Rectal smooth muscle tissue (tissue), 1 donor: Measurements from ENCODE around the gene BAD.
"Not testable (repeated sequence)": the region's sequence is repeated elsewhere in the genome, so short reads cannot be mapped to it uniquely, and the experiment has no call there.

ENCODE experiments used
- H3K27ac ChIP-seq: one replicate; pipeline ENCODE4 v1.7.0; 2013; ENCODE audit warnings: low read depth, low read length, inconsistent platforms
- H3K27me3 ChIP-seq: one replicate; pipeline ENCODE4 v1.7.0; 2013; ENCODE audit warnings: low read length; ENCODE audit not compliant: control insufficient read depth, insufficient read depth
- H3K36me3 ChIP-seq: one replicate; pipeline ENCODE4 v1.7.0; 2013; ENCODE audit warnings: low read length; ENCODE audit not compliant: control insufficient read depth, insufficient read depth
- H3K4me1 ChIP-seq: one replicate; pipeline ENCODE4 v1.7.0; 2013; ENCODE audit warnings: low read length; ENCODE audit not compliant: control insufficient read depth, insufficient read depth
- H3K4me3 ChIP-seq: one replicate; pipeline ENCODE4 v1.7.0; 2013; ENCODE audit warnings: low read length
- H3K9ac ChIP-seq: one replicate; pipeline ENCODE4 v1.7.0; 2013; ENCODE audit warnings: low read length

BAD gene

GRCh38 chr11:64320556-64320955, 36.1 kb upstream of the BAD start:
- no peak overlapping the region for H3K9ac ChIP-seq
- no peak overlapping the region for H3K27ac ChIP-seq
- peaks cover 4% of the 10 kb centered on the region for H3K4me1 ChIP-seq
- H3K4me3 ChIP-seq: no peak overlapping the region
- H3K27me3 ChIP-seq: no peaks in the 10 kb centered on the region
- H3K36me3 ChIP-seq: peaks cover 9% of the 10 kb centered on the region

GRCh38 chr11:64318766-64319761, 34.6 kb upstream of the BAD start:
- peak overlapping the region; percentile 42 for H3K9ac ChIP-seq
- H3K27ac ChIP-seq: peak overlapping the region; percentile 97
- H3K27me3 ChIP-seq: no peaks in the 10 kb centered on the region
- peak overlapping the region; percentile 78 for H3K4me3 ChIP-seq
- H3K4me1 ChIP-seq: peaks cover 4% of the 10 kb centered on the region
- H3K36me3 ChIP-seq: peaks cover 15% of the 10 kb centered on the region

DNA sequence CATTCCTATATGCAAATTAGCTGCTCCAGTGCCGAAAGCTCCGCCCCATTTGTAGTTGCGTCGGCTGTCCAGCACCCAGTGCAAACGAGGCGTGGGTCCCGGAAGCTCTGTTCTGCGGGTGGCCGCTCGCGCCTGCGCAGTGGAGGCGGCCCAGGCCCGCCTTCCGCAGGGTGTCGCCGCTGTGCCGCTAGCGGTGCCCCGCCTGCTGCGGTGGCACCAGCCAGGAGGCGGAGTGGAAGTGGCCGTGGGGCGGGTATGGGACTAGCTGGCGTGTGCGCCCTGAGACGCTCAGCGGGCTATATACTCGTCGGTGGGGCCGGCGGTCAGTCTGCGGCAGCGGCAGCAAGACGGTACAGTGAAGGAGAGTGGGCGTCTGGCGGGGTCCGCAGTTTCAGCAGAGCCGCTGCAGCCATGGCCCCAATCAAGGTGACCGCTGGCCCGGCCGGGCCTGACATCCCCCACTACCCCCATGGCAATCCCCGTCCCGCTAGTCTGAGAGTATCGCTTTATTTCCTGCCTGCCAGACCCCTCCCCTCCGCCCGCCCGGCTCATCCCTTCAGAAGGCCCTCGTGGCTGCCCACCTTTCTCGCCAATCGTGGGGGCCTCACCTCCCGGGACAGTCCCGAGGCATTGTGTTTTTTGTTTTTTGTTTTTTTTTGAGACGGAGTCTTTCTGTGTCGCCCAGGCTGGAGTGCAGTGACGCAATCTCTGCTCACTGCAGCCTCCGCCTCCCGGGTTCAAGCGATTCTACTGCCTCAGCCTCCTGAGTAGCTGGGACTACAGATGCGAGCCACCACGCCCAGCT, 33.7 kb upstream of the BAD start, which contains the start of gene PRDX5:
PRDX5 (plus strand) TSS at position 161 of the 805 bp plus-strand sequence; CDS start at position 256, 95 bp downstream.
- Histone ChIP-seq H3K4me3 (peak within 1 kb of the TSS; percentile 78), H3K27ac (peak within 1 kb of the TSS; percentile 97), H3K27me3 (no peaks in the 10 kb centered on the region), H3K36me3 (peaks cover 15% of the 10 kb centered on the region), H3K4me1 (peaks cover 4% of the 10 kb centered on the region), H3K9ac (peak within 1 kb of the TSS; percentile 72)

DNA sequence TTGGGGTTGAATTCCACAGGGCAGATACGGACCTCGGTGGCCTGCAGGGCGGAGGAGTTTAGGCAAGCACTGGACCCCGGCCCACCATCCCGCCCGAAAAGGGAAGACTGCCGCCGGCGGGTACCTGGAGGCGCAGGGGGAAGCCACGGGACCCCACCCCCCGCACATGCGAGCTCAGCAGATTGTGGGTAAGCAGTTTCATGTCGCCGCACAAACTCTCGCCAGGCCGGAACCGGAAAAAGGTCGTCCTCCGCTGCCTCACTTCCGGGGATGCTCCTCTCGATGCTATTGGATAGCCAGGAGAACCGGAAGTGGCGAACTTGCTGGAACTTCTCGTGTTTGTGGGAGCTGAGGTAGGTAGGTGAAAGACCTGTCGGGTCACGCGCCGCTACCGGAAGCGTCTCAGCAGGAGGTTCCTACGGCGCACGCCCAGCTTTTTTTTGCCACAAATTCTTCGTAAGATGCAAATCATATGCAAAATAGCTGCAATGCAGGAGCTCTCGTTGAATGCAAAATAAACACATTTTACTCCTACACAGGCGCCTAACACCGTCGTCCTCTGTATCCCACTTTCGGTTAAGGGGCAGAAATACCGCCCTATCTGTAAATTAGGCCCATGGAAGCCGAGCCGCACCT, 33.0 kb upstream of the BAD start, which contains the start of gene TRMT112:
TRMT112 (minus strand) TSS at position 235 of the 636 bp plus-strand sequence; CDS start at position 202, 33 bp downstream.
- Histone ChIP-seq H3K27ac (peak within 1 kb of the TSS; percentile 97), H3K4me3 (peak within 1 kb of the TSS; percentile 78), H3K9ac (peak within 1 kb of the TSS; percentile 72), H3K27me3 (no peaks in the 10 kb centered on the region), H3K36me3 (peaks cover 13% of the 10 kb centered on the region), H3K4me1 (peaks cover 4% of the 10 kb centered on the region)

DNA sequence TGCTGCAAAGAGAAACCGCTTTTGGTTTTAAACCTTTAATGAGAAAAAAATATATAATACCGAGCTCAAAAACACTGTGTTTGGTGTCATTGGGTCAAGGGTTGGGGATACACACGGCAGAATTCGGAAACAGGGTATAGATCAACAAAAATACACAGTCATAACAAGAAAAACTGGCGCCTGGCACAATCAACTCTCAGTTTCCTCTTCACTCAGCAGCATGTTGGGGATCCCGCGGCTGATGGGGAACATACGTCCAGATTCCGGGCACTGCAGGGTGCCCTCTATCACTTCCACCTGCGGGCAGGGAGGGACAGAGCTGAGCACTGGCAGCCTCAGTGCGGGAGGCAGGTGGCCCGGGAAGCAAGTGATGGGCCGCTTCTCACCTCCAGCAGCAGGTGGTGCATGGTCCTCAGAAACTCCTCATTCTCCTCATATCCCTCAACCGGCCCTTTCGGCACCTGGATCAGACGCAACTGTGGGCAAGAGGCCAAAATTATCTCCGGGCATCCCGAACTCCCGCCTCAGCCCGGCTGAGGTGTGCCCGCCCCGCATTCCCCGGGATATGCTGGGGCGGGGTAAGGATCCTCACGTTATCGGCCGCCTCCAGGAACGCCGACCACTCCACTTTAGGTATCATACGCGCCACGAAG, 32.3 kb upstream of the BAD start:
- Histone ChIP-seq H3K36me3 (peaks cover 12% of the 10 kb centered on the region), H3K27me3 (no peaks in the 10 kb centered on the region), H3K9ac (peak overlapping the region; percentile 66), H3K27ac (peak overlapping the region; percentile 97), H3K4me1 (peaks cover 4% of the 10 kb centered on the region), H3K4me3 (peak overlapping the region; percentile 78)

- H3K27ac ChIP-seq, H3K27me3 ChIP-seq, H3K36me3 ChIP-seq, H3K4me3 ChIP-seq, H3K9ac ChIP-seq, H3K4me1 ChIP-seq: not testable (repeated sequence)
Observed at GRCh38 chr11:64315667-64316526, 31.4 kb upstream of the BAD start.

DNA sequence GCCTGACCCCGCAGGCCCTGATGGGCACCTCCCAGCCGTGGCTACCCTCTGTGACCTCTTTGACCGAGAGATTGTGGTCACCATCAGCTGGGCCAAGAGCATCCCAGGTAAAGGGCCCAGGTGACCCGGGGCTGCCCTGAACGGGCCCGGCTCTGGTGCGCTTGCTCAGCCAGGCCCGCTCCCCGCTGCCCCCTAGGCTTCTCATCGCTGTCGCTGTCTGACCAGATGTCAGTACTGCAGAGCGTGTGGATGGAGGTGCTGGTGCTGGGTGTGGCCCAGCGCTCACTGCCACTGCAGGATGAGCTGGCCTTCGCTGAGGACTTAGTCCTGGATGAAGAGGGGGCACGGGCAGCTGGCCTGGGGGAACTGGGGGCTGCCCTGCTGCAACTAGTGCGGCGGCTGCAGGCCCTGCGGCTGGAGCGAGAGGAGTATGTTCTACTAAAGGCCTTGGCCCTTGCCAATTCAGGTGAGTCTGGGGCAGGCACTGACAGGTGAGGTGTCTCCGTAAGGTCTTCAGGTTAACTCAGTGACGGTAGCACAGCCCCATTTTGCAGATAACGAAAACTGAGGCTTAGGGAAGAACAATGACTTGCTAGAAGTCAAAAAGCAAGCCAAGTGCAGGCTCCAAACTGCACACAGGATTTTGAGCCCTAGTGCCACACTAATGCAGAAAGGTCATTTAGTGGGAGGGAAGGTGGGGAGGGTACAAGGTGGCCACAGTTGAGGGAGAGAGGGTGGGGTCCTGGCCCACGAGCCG, 30.5 kb upstream of the BAD start:
- no peak overlapping the region for H3K4me3 ChIP-seq

DNA sequence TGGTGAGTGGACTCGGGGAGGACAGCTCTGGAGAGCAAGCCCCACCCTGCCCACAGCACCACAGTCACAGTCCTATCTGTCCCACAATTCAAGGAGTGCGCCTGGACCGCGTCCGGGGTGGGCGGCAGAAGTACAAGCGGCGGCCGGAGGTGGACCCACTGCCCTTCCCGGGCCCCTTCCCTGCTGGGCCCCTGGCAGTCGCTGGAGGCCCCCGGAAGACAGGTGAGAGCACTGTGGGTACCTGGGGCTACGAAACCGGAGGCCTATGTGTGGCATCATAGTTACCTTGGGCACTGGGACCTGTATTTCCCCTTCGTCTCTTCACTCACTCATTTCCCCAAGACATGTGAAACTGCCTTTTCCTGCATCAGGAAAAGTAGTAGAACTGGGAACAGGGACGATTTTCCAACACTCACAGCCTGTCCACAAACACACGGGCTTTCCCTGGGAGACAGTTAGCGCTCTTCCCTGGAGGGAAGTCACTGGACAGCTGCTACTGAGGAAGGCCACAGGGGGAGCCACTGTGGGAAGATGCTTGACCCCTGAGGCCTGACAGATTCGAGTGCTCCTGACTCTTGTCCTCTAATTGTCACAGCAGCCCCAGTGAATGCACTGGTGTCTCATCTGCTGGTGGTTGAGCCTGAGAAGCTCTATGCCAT, 29.8 kb upstream of the BAD start:
- H3K36me3 ChIP-seq: peaks cover 7% of the 10 kb centered on the region
- H3K27ac ChIP-seq: no peak overlapping the region
- no peak overlapping the region for H3K4me3 ChIP-seq
- H3K9ac ChIP-seq: no peak overlapping the region
- H3K27me3 ChIP-seq: no peaks in the 10 kb centered on the region
- H3K4me1 ChIP-seq: peaks cover 4% of the 10 kb centered on the region

More for the DNA sequence above, 30.5 kb upstream of the BAD start:
- Histone ChIP-seq H3K27me3 (no peaks in the 10 kb centered on the region), H3K27ac (no peak overlapping the region), H3K4me1 (peaks cover 4% of the 10 kb centered on the region), H3K36me3 (peaks cover 7% of the 10 kb centered on the region), H3K9ac (no peak overlapping the region)

GRCh38 chr11:64313491-64314145, 29.2 kb upstream of the BAD start:
- no peak overlapping the region for H3K27ac ChIP-seq
- no peaks in the 10 kb centered on the region for H3K27me3 ChIP-seq
- H3K4me1 ChIP-seq: no peaks in the 10 kb centered on the region
- H3K4me3 ChIP-seq: no peak overlapping the region
- H3K36me3 ChIP-seq: peaks cover 7% of the 10 kb centered on the region
- no peak overlapping the region for H3K9ac ChIP-seq

DNA sequence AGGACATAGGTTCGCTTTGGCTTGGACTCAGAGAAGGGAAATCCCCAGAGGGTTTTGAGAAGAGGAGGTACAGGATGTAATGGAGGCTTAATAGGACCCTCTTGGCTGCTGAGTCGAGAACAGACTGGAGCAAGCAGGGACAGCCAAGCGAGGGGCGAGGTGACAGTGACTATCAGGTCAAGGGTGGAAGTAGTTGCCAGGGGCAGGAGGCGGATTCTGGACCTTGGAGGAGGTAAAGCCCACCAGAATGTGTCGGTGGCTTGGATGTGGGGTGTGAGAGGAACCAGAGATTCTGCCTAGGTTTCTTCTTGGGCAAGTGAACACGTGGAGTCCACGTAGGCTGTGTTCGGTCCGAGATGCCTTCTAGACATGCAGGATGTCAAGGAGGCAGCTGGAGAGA, 28.5 kb upstream of the BAD start:
- Histone ChIP-seq H3K27me3 (no peaks in the 10 kb centered on the region), H3K4me1 (no peaks in the 10 kb centered on the region), H3K9ac (no peak overlapping the region), H3K4me3 (no peak overlapping the region), H3K36me3 (peaks cover 7% of the 10 kb centered on the region), H3K27ac (no peak overlapping the region)
